T-helper 2 cell treated with Interferon-gamma antibody and Interleukin-4, amounts not matched to agents 5 μg/mL and 100 μg/mL, for 36 hours (primary cell): ENCODE results near the gene LGR4.
"Not testable (repeated sequence)": the region's sequence is repeated elsewhere in the genome, so short reads cannot be mapped to it uniquely, and the experiment has no call there.

Experiments
- DNase-seq: peaks from one replicate; pipeline ENCODE4 v3.0.0; 2021; ENCODE audit warnings: low spot score
- H3K27ac Mint-ChIP-seq: one replicate; pipeline ENCODE4 v1.8.0; 2021; ENCODE audit warnings: mild to moderate bottlenecking, mixed read lengths
- H3K27me3 Mint-ChIP-seq: one replicate; pipeline ENCODE4 v1.8.0; 2021; ENCODE audit warnings: low read depth, mixed read lengths
- H3K36me3 Mint-ChIP-seq: one replicate; pipeline ENCODE4 v1.8.0; 2021; ENCODE audit warnings: low read depth, mixed read lengths
- H3K4me1 Mint-ChIP-seq: one replicate; pipeline ENCODE4 v1.8.0; 2021; ENCODE audit warnings: low read depth, mixed read lengths
- H3K4me3 Mint-ChIP-seq: one replicate; pipeline ENCODE4 v1.8.0; 2022; ENCODE audit warnings: mild to moderate bottlenecking, moderate library complexity, mixed read lengths
- H3K9me3 Mint-ChIP-seq: one replicate; pipeline ENCODE4 v1.8.0; 2021; ENCODE audit warnings: mixed read lengths

LGR4 gene

DNA sequence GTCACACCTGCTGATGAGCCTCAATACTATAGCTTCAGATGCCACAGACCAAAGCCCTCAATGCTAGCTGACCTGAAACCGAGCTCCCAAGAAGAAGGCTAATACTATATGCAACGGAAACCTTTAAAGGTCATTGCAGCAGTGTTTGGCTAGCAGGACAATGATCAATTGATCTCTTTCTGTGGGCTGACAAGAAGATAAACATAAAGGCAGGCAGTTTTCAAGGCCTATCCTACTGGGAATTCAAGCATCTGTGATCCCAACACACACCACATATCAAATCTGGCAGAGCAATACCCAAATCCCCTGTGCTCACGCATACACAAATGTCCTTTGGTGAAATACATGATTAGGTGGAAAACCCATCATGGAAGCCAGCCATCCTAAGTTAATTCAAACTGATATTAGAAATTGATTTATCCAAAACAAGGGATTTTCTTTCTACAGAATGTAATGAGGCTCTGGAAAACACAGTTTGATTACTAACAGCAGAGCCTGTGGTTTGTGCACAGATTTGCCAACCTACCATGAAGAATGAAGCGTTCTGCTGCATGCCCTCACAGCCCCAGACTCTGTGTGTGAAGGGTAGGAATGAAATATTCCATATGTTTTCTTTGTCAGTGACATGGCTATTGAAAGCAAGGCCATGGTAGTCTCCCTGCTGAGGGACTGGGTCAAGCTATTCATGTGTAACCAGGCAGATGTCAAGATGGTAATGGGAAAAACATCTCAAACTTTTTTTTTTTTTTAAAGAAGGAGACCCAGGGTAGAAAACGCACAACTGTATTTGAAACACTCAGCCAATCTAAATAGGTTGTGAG lies 12.2 kb downstream of the LGR4 start:
- Mint-ChIP-seq H3K27ac (no peak overlapping the region), H3K36me3 (no peaks in the 10 kb centered on the region), H3K4me3 (no peak overlapping the region)

DNA sequence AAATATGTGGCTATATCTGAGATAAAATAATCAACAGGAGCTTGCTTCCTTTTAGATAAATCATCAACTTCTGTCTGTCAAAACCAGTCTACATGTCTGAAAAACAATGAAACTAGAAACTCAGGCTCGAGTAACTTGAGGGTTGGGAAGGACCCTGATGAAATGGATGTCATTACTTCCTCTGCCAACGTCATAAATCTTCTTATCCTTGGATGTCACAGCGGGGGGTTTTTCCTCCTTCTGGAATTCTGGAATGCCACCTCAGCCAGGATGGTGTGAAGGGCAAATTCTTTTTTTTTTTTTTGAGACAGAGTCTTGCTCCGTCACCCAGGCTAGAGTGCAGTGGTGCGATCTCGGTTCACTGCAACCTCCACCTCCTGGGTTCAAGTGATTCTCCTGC lies 13.4 kb downstream of the LGR4 start:
- no peaks in the 10 kb centered on the region for H3K27me3 Mint-ChIP-seq
- no peaks in the 10 kb centered on the region for H3K36me3 Mint-ChIP-seq
- no peaks in the 10 kb centered on the region for H3K4me1 Mint-ChIP-seq
- H3K4me3 Mint-ChIP-seq: no peak overlapping the region
- H3K9me3 Mint-ChIP-seq: no peaks in the 10 kb centered on the region
- DNase-seq: no peak
- H3K27ac Mint-ChIP-seq: no peak overlapping the region

More for the DNA sequence above, 12.2 kb downstream of the LGR4 start:
- no peaks in the 10 kb centered on the region for H3K4me1 Mint-ChIP-seq
- no peaks in the 10 kb centered on the region for H3K27me3 Mint-ChIP-seq
- H3K9me3 Mint-ChIP-seq: no peaks in the 10 kb centered on the region
- no peak for DNase-seq

DNA sequence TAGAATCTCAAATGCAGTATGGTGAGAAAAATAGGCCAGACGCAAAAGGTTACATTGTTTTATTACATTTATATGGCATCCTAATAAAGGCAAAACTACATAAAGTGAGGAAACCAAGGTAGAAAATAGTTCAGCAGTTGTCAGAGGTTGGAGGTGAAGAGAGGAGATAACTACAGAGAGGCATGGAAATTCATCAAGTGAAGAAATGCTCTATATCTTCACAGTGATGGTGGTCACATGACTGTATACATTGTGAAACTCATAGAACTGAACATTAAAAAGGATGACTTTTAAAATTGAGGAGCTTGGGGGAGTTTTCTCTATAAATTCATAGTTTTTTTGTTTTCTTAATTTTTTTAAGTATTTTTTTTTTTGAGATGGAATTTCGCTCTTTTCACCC lies 14.4 kb downstream of the LGR4 start:
- Mint-ChIP-seq H3K27ac (no peak overlapping the region), H3K27me3 (no peaks in the 10 kb centered on the region), H3K9me3 (no peaks in the 10 kb centered on the region), H3K36me3 (no peaks in the 10 kb centered on the region), H3K4me3 (no peak overlapping the region), H3K4me1 (no peaks in the 10 kb centered on the region)
- DNase-seq: no peak

DNA sequence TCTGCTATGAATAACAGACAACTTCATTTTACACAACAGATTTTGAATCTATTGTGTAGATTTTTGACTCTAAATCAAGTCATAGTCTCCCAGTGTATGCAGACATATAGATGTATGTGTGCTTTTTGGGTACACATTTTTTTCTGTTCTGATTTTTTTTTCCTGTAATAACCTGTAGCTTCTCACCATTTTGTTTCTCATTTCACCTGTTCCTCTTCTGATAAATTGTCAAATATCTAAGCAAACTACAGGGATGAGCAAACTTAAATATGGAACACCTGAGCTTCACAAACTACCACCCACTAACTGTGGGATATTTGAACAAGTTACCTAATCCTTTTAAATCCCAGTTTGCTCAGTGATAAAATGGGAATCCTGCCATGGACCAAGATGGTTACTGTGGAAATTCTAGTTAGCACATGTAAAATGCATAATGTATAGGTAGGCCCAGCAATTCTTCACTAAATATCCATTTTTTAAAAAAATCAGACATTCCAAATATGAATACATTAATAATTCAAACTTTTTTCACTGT lies 15.7 kb downstream of the LGR4 start:
- Mint-ChIP-seq H3K4me3 (no peak overlapping the region), H3K36me3 (no peaks in the 10 kb centered on the region), H3K27ac (no peak overlapping the region), H3K27me3 (no peaks in the 10 kb centered on the region), H3K9me3 (no peaks in the 10 kb centered on the region), H3K4me1 (no peaks in the 10 kb centered on the region)
- no peak for DNase-seq

DNA sequence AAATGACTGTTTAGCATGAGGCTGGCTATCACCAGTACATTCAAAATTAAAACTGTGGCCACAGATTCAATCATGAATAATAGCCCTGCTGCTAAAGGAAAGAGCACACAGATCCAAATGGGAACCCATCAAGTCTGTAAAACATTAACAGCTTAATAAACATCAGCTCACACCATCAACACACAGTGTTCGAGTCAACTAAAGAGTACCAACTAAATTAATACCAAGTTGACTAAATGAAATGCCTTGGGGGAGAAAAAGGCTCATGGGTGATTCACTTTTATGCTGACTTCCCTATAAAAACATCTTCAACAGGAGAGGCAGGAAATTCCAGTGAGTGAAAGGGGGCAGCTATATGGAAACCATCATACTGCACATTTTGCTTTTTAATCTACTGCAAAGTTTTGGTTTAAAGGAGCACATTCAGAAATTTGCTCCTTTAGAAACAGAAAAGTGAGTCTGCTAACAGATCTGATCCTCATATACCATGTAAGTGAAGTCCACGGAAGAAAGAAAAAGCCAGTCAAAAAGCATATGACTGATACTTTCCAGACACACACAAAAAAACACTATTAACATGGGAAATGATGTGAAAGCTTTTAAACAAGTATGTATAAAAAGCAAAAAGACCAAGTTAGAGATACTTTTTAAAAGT lies 16.3 kb downstream of the LGR4 start:
- no peaks in the 10 kb centered on the region for H3K4me1 Mint-ChIP-seq
- no peaks in the 10 kb centered on the region for H3K9me3 Mint-ChIP-seq
- DNase-seq: no peak
- no peaks in the 10 kb centered on the region for H3K36me3 Mint-ChIP-seq
- no peaks in the 10 kb centered on the region for H3K27me3 Mint-ChIP-seq
- no peak overlapping the region for H3K27ac Mint-ChIP-seq
- no peak overlapping the region for H3K4me3 Mint-ChIP-seq

DNA sequence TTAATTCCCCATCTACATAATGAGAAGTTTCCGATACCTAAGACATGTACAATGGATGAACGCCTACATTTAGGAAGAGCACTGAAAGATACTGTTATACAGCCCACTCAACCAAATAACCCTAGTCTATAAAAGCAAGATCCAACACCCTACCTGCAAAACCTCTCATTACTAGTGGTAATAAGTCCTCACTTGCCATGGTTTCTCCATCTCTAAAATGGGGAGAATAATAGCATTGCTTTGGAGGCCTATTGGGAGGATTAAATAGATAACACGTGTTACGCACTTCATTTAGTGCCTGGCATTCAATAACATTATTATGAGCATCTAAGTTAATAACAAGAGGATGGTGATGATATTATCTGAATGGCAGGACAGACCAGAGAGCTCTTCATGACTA lies 16.9 kb downstream of the LGR4 start:
- no peaks in the 10 kb centered on the region for H3K36me3 Mint-ChIP-seq
- H3K27ac Mint-ChIP-seq: no peak overlapping the region

DNA sequence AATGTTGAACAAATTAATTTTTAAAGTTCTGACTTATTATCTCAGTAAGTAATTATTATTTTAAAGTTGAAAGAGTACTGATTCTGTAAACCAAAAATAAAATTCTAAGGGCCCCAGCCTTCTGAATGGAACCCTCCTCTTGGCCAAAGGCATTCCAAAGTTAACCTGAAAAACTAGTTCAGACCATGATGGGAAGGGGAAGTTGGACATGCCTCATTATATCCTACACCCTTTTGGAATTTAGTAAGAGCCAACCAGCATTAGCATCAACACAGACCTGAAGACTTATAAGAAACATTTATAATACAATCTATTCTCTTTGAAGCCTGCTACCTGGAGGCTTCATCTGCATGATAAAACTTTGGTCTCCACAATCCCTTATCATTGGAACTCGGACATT lies 18.9 kb downstream of the LGR4 start:
- no peaks in the 10 kb centered on the region for H3K4me1 Mint-ChIP-seq
- H3K27ac Mint-ChIP-seq: no peak overlapping the region
- H3K9me3 Mint-ChIP-seq: no peaks in the 10 kb centered on the region
- H3K27me3 Mint-ChIP-seq: peaks cover 2% of the 10 kb centered on the region
- H3K36me3 Mint-ChIP-seq: no peaks in the 10 kb centered on the region
- no peak for DNase-seq
- no peak overlapping the region for H3K4me3 Mint-ChIP-seq

More for the DNA sequence above, 16.9 kb downstream of the LGR4 start:
- no peak for DNase-seq
- no peaks in the 10 kb centered on the region for H3K27me3 Mint-ChIP-seq
- no peaks in the 10 kb centered on the region for H3K9me3 Mint-ChIP-seq
- no peak overlapping the region for H3K4me3 Mint-ChIP-seq
- H3K4me1 Mint-ChIP-seq: no peaks in the 10 kb centered on the region

DNA sequence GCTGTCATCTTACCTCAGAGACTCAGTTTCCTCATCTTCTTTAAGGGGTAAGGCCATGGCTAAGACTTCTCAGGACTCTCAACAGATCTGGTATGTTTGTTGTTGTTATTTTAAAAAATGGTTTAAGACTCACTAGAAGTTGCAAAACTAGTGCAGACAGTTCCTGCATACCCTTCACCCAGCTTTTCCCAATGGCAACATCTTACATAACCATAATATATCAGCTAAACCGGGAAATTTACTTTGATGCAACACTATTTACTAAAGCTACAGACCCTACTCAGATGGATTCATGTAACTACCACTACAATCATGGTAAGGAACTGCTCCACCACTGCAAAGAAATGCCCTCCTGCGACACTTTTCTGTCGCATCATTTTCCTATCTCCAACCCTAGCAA lies 20.4 kb downstream of the LGR4 start:
- H3K4me1 Mint-ChIP-seq: no peaks in the 10 kb centered on the region

DNA sequence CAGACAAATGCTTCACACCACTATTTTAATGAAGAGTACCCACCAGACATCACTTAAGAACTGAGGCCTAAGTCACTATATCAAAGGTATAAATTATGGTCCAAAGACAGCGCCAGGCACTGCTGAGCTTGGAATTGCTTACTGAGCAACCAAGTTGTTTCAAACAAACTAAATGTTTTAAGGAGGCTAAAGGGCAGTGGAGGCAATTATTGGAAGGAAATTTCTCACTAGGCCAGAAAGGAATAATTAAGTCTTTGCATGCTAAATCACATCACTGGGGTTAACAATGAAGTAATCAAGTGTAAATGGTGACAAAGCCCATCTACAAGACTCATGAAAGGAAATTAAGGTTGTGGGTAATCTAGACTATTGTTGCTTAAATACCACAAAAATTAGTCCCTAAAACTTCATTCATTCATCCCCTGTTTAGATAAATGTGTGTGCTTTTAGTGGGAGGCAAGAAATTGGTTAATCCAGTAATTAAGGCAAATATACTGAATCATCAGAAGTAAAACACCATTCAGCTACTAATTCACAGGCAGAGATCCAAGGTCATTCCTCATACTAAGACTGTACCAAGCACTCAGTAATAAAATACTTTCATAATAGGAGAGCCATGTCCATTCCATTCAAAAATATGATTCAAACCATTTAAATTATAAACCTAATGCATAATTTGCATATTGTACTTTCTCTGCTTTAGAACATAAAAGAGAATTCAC lies 21.2 kb downstream of the LGR4 start:
- Mint-ChIP-seq H3K4me1 (no peaks in the 10 kb centered on the region), H3K4me3 (no peak overlapping the region), H3K36me3 (no peaks in the 10 kb centered on the region), H3K9me3 (no peaks in the 10 kb centered on the region), H3K27ac (no peak overlapping the region), H3K27me3 (peaks cover 2% of the 10 kb centered on the region)
- no peak for DNase-seq

More for the DNA sequence above, 20.4 kb downstream of the LGR4 start:
- H3K36me3 Mint-ChIP-seq: no peaks in the 10 kb centered on the region
- no peaks in the 10 kb centered on the region for H3K9me3 Mint-ChIP-seq
- H3K4me3 Mint-ChIP-seq: no peak overlapping the region
- no peak overlapping the region for H3K27ac Mint-ChIP-seq
- no peak for DNase-seq
- peaks cover 2% of the 10 kb centered on the region for H3K27me3 Mint-ChIP-seq

DNA sequence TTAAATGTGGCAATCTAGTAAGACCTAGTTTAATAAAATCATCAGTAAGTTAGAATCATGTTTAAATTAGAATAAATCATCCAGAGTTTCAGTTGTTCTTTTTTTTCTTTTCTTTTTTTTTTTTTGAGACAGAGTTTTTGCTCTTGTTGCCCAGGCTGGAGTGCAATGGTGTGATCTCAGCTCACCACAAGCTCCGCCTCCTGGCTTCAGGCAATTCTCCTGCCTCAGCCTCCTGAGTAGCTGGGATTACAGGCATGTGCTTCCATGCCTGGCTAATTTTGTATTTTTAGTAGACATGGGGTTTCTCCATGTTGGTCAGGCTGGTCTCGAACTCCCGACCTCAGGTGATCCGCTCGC lies 24.4 kb downstream of the LGR4 start:
- DNase-seq, H3K27me3 Mint-ChIP-seq, H3K27ac Mint-ChIP-seq, H3K4me1 Mint-ChIP-seq, H3K9me3 Mint-ChIP-seq, H3K4me3 Mint-ChIP-seq, H3K36me3 Mint-ChIP-seq: not testable (repeated sequence)

DNA sequence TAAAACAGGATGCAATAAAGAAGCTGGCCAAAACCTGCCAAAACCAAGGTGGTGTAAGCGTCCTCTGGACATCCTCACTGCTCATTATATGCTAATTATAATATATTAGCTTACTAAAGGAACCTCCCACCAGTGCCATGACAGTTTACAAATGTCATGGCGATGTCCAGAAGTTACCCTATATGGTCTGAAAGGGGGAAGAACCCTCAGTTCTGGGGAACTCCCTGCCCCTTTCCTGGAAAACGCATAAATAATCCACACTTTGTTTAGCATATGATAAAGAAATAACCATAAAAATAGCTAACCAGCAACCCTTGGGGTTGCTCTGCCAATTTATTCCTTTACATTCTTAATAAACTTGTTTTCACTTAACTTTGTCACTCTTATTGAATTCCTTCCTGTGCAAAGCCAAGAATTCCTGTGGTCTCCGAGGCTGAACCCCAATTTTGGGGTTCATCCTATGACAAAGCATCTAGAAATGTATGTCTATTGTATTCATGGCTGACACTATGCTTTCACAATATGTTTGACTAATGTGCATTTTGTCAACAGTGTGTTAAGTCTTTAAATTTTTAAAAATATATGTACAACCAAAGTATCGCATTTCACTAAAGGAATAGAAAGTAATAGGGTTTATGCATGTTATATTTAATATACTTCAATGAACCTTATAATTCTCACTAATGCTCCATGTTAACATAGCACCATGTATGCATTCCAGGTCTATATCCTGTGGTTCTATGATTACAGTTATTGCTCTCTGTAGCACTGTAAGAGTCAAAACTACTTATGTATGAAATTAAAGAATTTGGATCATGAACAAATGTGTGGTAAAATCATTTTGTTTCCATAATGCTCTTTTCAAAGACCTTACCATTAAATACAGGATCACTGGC lies 25.1 kb downstream of the LGR4 start:
- no peak for DNase-seq
- Mint-ChIP-seq H3K27me3 (peaks cover 2% of the 10 kb centered on the region), H3K27ac (no peak overlapping the region), H3K4me1 (no peaks in the 10 kb centered on the region), H3K9me3 (no peaks in the 10 kb centered on the region), H3K4me3 (no peak overlapping the region), H3K36me3 (no peaks in the 10 kb centered on the region)

DNA sequence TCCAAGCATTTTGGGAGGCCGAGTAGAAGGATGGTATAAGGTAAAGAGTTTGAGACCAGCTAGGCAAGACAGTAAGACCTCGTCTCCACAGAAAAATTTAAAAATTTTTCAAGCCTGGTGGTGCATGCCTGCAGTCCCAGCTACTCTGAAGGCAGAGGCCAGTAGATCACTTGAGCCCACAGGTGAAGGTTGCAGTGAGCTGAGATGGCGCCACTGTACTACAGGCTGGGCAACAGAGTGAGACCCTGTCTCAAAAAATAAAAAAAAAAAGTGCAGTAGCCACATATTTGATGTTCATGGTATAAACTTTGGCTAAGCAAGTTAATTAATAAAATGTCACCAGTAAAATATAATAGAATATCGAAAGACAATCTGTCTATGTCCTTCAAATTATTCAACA lies 27.0 kb downstream of the LGR4 start:
- no peak for DNase-seq
- peaks cover 2% of the 10 kb centered on the region for H3K27me3 Mint-ChIP-seq

DNA sequence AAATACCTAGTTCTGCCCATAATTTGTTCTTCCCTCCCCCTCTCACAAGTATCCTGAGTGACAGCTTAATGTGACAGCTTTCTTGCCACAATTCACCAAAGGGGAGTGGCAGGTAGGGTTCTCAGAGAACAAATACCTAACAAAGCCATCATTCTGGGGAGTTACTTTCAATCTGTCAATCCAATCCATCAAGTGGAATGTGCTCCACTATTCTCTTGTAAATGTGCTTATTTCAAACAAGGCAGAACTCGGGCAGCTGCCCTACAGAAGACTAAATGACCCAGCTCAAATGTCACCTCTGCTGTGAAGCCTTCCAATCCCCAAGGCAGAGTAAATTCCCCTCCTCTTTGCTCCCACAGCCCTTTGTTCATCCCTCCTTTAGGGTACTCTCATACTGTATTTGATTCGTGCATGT lies 27.8 kb downstream of the LGR4 start:
- no peak for DNase-seq
- Mint-ChIP-seq H3K4me3 (no peak overlapping the region), H3K4me1 (no peaks in the 10 kb centered on the region), H3K27me3 (no peaks in the 10 kb centered on the region), H3K27ac (no peak overlapping the region), H3K36me3 (no peaks in the 10 kb centered on the region), H3K9me3 (no peaks in the 10 kb centered on the region)

More for the DNA sequence above, 27.0 kb downstream of the LGR4 start:
- Mint-ChIP-seq H3K9me3 (no peaks in the 10 kb centered on the region), H3K27ac (no peak overlapping the region), H3K4me1 (no peaks in the 10 kb centered on the region), H3K4me3 (no peak overlapping the region), H3K36me3 (no peaks in the 10 kb centered on the region)
